ENCODE measurements around the gene ALKBH4.

GRCh38 chr7:102473271-102473991, 8.8 kb upstream of the ALKBH4 start:
- TF ChIP-seq CTCF (IDR thresholded peaks at IDR 0.05; ENCODE audit: borderline replicate concordance, extremely low read depth, low read length, poor library complexity, severe bottlenecking): no peak
- TF ChIP-seq EZH2 (IDR thresholded peaks at IDR 0.05; ENCODE audit: borderline replicate concordance, low read depth, low read length, severe bottlenecking): no peak

Data from DND-41 (cell line).